ENCODE measurements around the gene CLDN10. TPM values are rescaled to one million over a fixed set of nuclear protein-coding genes. Genes with fewer than 3 reads are reported as not detected.
A peak's percentile ranks its signal among the peaks of the same experiment; 100 is the strongest.

CLDN10 gene
- total and polyA plus RNA-seq, 8 donors = 1.3 to 2.1 TPM; not detected in 6

DNA sequence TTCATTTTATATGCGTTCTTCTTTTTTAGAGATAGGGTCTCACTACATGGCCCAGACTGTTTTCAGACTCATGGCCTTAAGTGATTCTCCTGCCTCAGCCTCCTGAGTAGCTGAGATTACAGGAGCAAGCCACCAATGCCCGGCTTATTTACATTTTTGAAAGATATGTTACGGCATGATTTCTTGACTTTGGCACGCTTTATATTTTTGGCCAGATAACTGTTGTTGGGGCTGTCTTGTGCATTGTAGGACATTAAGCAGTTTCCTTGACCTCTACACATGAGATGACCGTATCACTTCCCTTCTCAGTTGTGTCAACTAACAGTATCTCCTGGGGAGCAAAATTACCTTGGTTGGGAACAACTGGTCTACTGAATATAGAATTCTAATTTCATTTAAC, 28.9 kb upstream of the CLDN10 start:
- no peaks in the 10 kb centered on the region for H3K27me3 ChIP-seq
- H3K4me3 ChIP-seq = no peak overlapping the region
- no peak overlapping the region for H3K27ac ChIP-seq
- TF ChIP-seq POLR2AphosphoS5 (IDR thresholded peaks at IDR 0.05) (no peak), CTCF (IDR thresholded peaks at IDR 0.05) (no peak), POLR2A (IDR thresholded peaks at IDR 0.05) (no peak), EP300 (IDR thresholded peaks at IDR 0.05) (no peak)
- H3K4me1 ChIP-seq = no peaks in the 10 kb centered on the region
- H3K36me3 ChIP-seq = no peaks in the 10 kb centered on the region
- intact Hi-C loops (cut with DNase I; ENCODE audit: low total_unique reads) = no loop called here
- no peak for DNase-seq
- H3K9me3 ChIP-seq = no peaks in the 10 kb centered on the region
- WGBS, 5 donors = 25 to 55% (median 47%) methylated on average over 5 of the region's 5 CpGs

GRCh38 chr13:95524264-95524901, 28.1 kb upstream of the CLDN10 start:
- intact Hi-C loops (cut with DNase I; ENCODE audit: low total_unique reads) = no loop called here
- 61 to 78% (median 63%) methylated on average over 6 of the region's 6 CpGs for WGBS, 5 donors
- H3K36me3 ChIP-seq = no peaks in the 10 kb centered on the region

GRCh38 chr13:95527955-95528354, 24.6 kb upstream of the CLDN10 start:
- H3K4me1 ChIP-seq = no peaks in the 10 kb centered on the region
- intact Hi-C loops (cut with DNase I; ENCODE audit: low total_unique reads) = no loop called here
- no peak overlapping the region for H3K27ac ChIP-seq
- WGBS, 5 donors = 76 to 94% (median 83%) methylated on average over 1 of the region's 1 CpG
- no peak for DNase-seq
- no peaks in the 10 kb centered on the region for H3K36me3 ChIP-seq
- no peaks in the 10 kb centered on the region for H3K9me3 ChIP-seq
- no peak overlapping the region for H3K4me3 ChIP-seq
- no peak for TF ChIP-seq POLR2AphosphoS5 (IDR thresholded peaks at IDR 0.05)
- no peak for TF ChIP-seq POLR2A (IDR thresholded peaks at IDR 0.05)
- TF ChIP-seq CTCF (IDR thresholded peaks at IDR 0.05) = no peak
- TF ChIP-seq EP300 (IDR thresholded peaks at IDR 0.05) = no peak
- no peaks in the 10 kb centered on the region for H3K27me3 ChIP-seq

More at GRCh38 chr13:95524264-95524901, 28.1 kb upstream of the CLDN10 start:
- no peak overlapping the region for H3K27ac ChIP-seq
- no peaks in the 10 kb centered on the region for H3K27me3 ChIP-seq
- DNase-seq = no peak
- no peaks in the 10 kb centered on the region for H3K9me3 ChIP-seq
- TF ChIP-seq EP300 (IDR thresholded peaks at IDR 0.05) (no peak), POLR2A (IDR thresholded peaks at IDR 0.05) (no peak), POLR2AphosphoS5 (IDR thresholded peaks at IDR 0.05) (no peak), CTCF (IDR thresholded peaks at IDR 0.05) (no peak)
- no peaks in the 10 kb centered on the region for H3K4me1 ChIP-seq
- H3K4me3 ChIP-seq = no peak overlapping the region

DNA sequence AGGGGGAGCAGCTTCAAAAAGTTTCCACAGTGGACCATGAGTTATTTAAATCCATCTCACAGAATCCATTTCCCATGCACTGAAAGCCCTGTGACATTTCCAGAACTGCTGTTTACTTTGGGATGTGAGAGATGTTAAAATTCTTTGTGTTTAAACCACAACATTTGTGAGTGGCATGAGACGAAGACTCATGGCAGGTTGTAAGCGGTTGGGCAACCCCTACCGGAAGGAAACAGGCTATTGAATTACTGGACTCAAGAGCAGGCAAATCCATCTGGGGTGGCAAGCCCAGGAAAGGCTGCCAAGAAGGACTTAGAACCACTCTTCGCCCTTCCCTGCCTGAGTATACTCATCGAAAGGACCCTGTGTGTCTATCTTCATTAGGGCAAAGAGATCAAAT, 22.3 kb upstream of the CLDN10 start:
- Histone ChIP-seq H3K27ac (no peak overlapping the region), H3K36me3 (no peaks in the 10 kb centered on the region), H3K4me1 (no peaks in the 10 kb centered on the region), H3K4me3 (no peak overlapping the region), H3K9me3 (no peaks in the 10 kb centered on the region), H3K27me3 (no peaks in the 10 kb centered on the region)
- intact Hi-C loops (cut with DNase I; ENCODE audit: low total_unique reads) = loop anchor here (10.0 kb wide), 1 partner anchor 305 kb away; no protein-coding TSS in a partner anchor
- WGBS, 5 donors = 38 to 60% (median 44%) methylated on average over 5 of the region's 5 CpGs
- peak in 1 of 2 donors; percentile 22 for DNase-seq
- TF ChIP-seq POLR2AphosphoS5 (IDR thresholded peaks at IDR 0.05) = no peak
- no peak for TF ChIP-seq POLR2A (IDR thresholded peaks at IDR 0.05)
- TF ChIP-seq EP300 (IDR thresholded peaks at IDR 0.05) = no peak
- TF ChIP-seq CTCF (IDR thresholded peaks at IDR 0.05) = no peak

All from stomach (tissue), 9 donors.